HepG2 (cell line): ENCODE data around the gene JADE2. TPM values are rescaled to one million over a fixed set of nuclear protein-coding genes. Genes with fewer than 3 reads are reported as not detected.

Experiments used
- ATAC-seq: fragments of 200-7000 bp; cut with Tn5 transposase; 3 replicates; pipeline ENCODE4 v1.9.1; 2020; ENCODE audit warnings: mild to moderate bottlenecking, moderate library complexity
- BruUV-seq: library from RNA; stranded (reverse); fragments of 400-500 nt; replicated peaks from 2 replicates; lab custom pipeline; 2021; lab: Mats Ljungman, UMichigan
- CTCF ChIA-PET: fragments of 300-600 bp; formaldehyde crosslinking; extraction: SDS; loops from one replicate; lab custom pipeline; 2021; ENCODE audit warnings: low total read pairs, inconsistent platforms, low intra/inter-chr PET ratio; lab: Yijun Ruan, JAX
- POLR2A ChIA-PET: fragments of 350-600 bp; sonication (Branson Sonifier 250); formaldehyde crosslinking; loops from one replicate; lab custom pipeline; 2020; ENCODE audit warnings: antibody characterized with exemption, inconsistent platforms; lab: Yijun Ruan, JAX
- DNase-seq: peaks from one replicate; pipeline ENCODE4 v3.0.0-alpha.2; 2015; ENCODE audit warnings: low spot score
- FAIRE-seq: peaks from 3 replicates; lab custom pipeline; 2011; peaks lifted over from hg19 to GRCh38; lab: Jason Lieb, UNC
- H2AFZ ChIP-seq: one replicate; pipeline ENCODE4 v1.6.1; 2011; ENCODE audit warnings: low read length, inconsistent platforms
- H3K27ac ChIP-seq: fragments of 300-600 bp; 3 replicates; pipeline ENCODE4 v1.8.0; 2011; ENCODE audit warnings: mixed run types, mild to moderate bottlenecking, mixed read lengths, low read length, inconsistent platforms; ENCODE audit not compliant: insufficient read depth; ENCODE audit errors: extremely low read length
- H3K27me3 ChIP-seq, 2 experiments: fragments of 200-600 bp in 1 of 2; 2 replicates in 1 of 2; 3 replicates in 1 of 2; pipeline versions ENCODE4 v1.6.0 to v1.8.0; 2011; ENCODE audit warnings: low read length in 2 of 2, mild to moderate bottlenecking in 2 of 2, moderate library complexity in 2 of 2, inconsistent platforms in 1 of 2; ENCODE audit not compliant: insufficient read depth in 2 of 2, control insufficient read depth in 1 of 2
- H3K36me3 ChIP-seq, 2 experiments: fragments of 200-600 bp in 1 of 2; replicated peaks in 1 of 2; 2 replicates in 1 of 2; 3 replicates in 1 of 2; pipeline versions ENCODE4 v1.5.1 to v1.8.0; 2011; ENCODE audit warnings: low read length in 2 of 2, inconsistent platforms in 1 of 2; ENCODE audit not compliant: insufficient read depth in 2 of 2, control insufficient read depth in 1 of 2
- H3K4me1 ChIP-seq: 2 replicates; pipeline ENCODE4 v1.5.1; 2012; ENCODE audit warnings: low read length, inconsistent platforms; ENCODE audit not compliant: insufficient read depth
- H3K4me2 ChIP-seq: 2 replicates; pipeline ENCODE4 v1.6.0; 2011; ENCODE audit warnings: low read depth, low read length, inconsistent platforms
- H3K4me3 ChIP-seq, 3 experiments: fragments of 200-600 bp in 1 of 3; sonication (generic), shearing (Covaris generic) in 1 of 3; replicated peaks in 1 of 3; 2 replicates each; pipeline ENCODE4 v1.5.1; 2011 to 2016; ENCODE audit warnings: low read length in 3 of 3, inconsistent platforms in 2 of 3, low read depth in 2 of 3, mild to moderate bottlenecking in 2 of 3, control low read depth in 1 of 3, mixed read lengths in 1 of 3; ENCODE audit not compliant: insufficient read depth in 1 of 3
- H3K79me2 ChIP-seq: one replicate; pipeline ENCODE4 v1.6.1; 2011; ENCODE audit warnings: low read length, inconsistent platforms; ENCODE audit not compliant: insufficient read depth
- H3K9ac ChIP-seq: 2 replicates; pipeline ENCODE4 v1.6.0; 2011; ENCODE audit warnings: mild to moderate bottlenecking, low read depth, low read length, inconsistent platforms; ENCODE audit not compliant: insufficient read depth
- H3K9me3 ChIP-seq: 2 replicates; pipeline ENCODE4 v1.5.1; 2012; ENCODE audit warnings: mild to moderate bottlenecking, low read length
- H4K20me1 ChIP-seq: 2 replicates; pipeline ENCODE4 v1.6.0; 2011; ENCODE audit warnings: inconsistent platforms, mild to moderate bottlenecking, low read length, moderate library complexity; ENCODE audit not compliant: insufficient read depth
- GABPB1 ChIP-seq: IDR thresholded peaks from 2 replicates; pipeline ENCODE4 v1.6.1; 2016; ENCODE audit warnings: mild to moderate bottlenecking, missing genetic modification reagents, moderate library complexity, missing compliant biosample characterization
- PPARG ChIP-seq: conservative IDR thresholded peaks from 2 replicates; pipeline ENCODE4 v1.6.1; 2016; ENCODE audit warnings: missing biosample characterization, missing genetic modification reagents
- RCOR2 ChIP-seq: IDR thresholded peaks from 2 replicates; pipeline ENCODE4 v1.6.1; 2016; ENCODE audit warnings: missing biosample characterization, missing genetic modification reagents
- ZNF224 ChIP-seq: sonication (generic); formaldehyde crosslinking; IDR thresholded peaks from 2 replicates; pipeline ENCODE4 v1.5.0; 2020; ENCODE audit warnings: mild to moderate bottlenecking, missing genetic modification reagents
- ZNF318 ChIP-seq: sonication (generic); formaldehyde crosslinking; IDR thresholded peaks from 2 replicates; pipeline ENCODE4 v1.4.0; 2020; ENCODE audit warnings: mild to moderate bottlenecking, missing genetic modification reagents
- ZNF337 ChIP-seq: sonication (generic); formaldehyde crosslinking; IDR thresholded peaks from 2 replicates; pipeline ENCODE4 v1.5.1; 2020; ENCODE audit warnings: missing genetic modification reagents, low read depth, mild to moderate bottlenecking, borderline replicate concordance
- ZNF44 ChIP-seq: sonication (generic); formaldehyde crosslinking; IDR thresholded peaks from 2 replicates; pipeline ENCODE4 v1.5.1; 2020; ENCODE audit warnings: mild to moderate bottlenecking, missing genetic modification reagents
- in situ Hi-C: cut with HindIII; loops from 2 replicates; pipeline ENCODE4 v1.10.0; 2017; ENCODE audit warnings: low pct_unique_long_range_greater_than_20kb; ENCODE audit not compliant: extremely low pct_ligation_motif_present
- intact Hi-C: fragments of 100-400 bp; cut with micrococcal nuclease; formaldehyde crosslinking; loops from one replicate; pipeline ENCODE4 v1.10.0; 2022; ENCODE audit not compliant: unreplicated experiment
- polyA plus RNA-seq, 8 experiments: library from polyadenylated mRNA; depleted of rRNA in 3 of 8; stranded (reverse) in 7 of 8; unstranded in 1 of 8; fragments of >200 nt; fragmentation: Illumina TruSeq in 4 of 8; extraction: Trizol in 4 of 8; gene quantifications; 2 replicates each; pipeline versions ENCODE4 v1.2.1 to v1.2.3, GENCODE V29; 2011 to 2016; ENCODE audit warnings: low read depth in 4 of 8, missing spikeins in 1 of 8, mixed read lengths in 1 of 8; ENCODE audit not compliant: insufficient read depth in 1 of 8
- total RNA-seq, 5 experiments: library from RNA; depleted of rRNA; stranded (reverse); fragments of >200 nt; fragmentation: Illumina TruSeq; extraction: Trizol; gene quantifications; 2 replicates each; pipeline ENCODE4 v1.2.3, GENCODE V29; 2016; ENCODE audit warnings: low read depth in 1 of 5
- TF ChIP-seq, protein P1 (sequence below): fragments of 450-650 bp; IDR thresholded peaks from 2 replicates; pipeline ENCODE4 v1.6.1; 2017; ENCODE audit warnings: mild to moderate bottlenecking

Gene JADE2
- total and polyA plus RNA-seq, 2 of the 13 experiments (the other 11 are each of a cell fraction or from before 2014, with no cell fraction given): 7.5 to 15.1 TPM

DNA sequence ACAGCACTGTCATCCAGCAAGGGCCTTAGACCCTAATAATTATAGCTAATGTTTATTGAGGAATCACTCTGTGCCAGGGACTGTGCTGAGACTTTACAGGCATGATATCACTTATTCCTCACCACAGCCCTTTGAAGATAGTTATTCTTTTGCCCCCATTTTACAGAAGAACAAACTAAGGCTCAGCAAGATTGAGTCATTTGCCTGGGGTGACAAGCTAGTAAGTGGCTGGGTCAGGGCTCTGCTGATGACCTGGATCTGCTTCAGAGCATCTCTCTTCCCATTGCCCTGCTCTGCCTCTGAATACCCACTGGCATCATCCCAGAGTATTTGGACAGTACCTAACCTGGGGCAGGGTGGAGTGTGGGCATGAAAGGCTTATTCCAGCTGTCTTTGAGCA lies 11.8 kb downstream of the JADE2 start:
- CTCF ChIA-PET: no interaction called here
- H3K9me3 ChIP-seq: no peaks in the 10 kb centered on the region
- TF ChIP-seq PPARG (no peak), ZNF337 (CRISPR knock-in tag) (no peak), ZNF44 (no peak), ZNF318 (CRISPR knock-in tag) (no peak), RCOR2 (CRISPR knock-in tag) (no peak), GABPB1 (CRISPR knock-in tag) (no peak), ZNF224 (CRISPR knock-in tag) (no peak)
- TF ChIP-seq, protein P1, sequence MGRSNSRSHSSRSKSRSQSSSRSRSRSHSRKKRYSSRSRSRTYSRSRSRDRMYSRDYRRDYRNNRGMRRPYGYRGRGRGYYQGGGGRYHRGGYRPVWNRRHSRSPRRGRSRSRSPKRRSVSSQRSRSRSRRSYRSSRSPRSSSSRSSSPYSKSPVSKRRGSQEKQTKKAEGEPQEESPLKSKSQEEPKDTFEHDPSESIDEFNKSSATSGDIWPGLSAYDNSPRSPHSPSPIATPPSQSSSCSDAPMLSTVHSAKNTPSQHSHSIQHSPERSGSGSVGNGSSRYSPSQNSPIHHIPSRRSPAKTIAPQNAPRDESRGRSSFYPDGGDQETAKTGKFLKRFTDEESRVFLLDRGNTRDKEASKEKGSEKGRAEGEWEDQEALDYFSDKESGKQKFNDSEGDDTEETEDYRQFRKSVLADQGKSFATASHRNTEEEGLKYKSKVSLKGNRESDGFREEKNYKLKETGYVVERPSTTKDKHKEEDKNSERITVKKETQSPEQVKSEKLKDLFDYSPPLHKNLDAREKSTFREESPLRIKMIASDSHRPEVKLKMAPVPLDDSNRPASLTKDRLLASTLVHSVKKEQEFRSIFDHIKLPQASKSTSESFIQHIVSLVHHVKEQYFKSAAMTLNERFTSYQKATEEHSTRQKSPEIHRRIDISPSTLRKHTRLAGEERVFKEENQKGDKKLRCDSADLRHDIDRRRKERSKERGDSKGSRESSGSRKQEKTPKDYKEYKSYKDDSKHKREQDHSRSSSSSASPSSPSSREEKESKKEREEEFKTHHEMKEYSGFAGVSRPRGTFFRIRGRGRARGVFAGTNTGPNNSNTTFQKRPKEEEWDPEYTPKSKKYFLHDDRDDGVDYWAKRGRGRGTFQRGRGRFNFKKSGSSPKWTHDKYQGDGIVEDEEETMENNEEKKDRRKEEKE: no peak

More for the DNA sequence above, 11.8 kb downstream of the JADE2 start:
- intact Hi-C loops (no loop called here), in situ Hi-C loops (no loop called here)
- POLR2A ChIA-PET: no interaction called here
- 0 out of 2 replicates have a peak, but pooled peaks cover 3% of the 10 kb centered on the region for H4K20me1 ChIP-seq
- H3K79me2 ChIP-seq: peaks cover 3% of the 10 kb centered on the region
- no peak for FAIRE-seq
- no peak overlapping the region for H3K27ac ChIP-seq
- H3K27me3 ChIP-seq: no peaks in the 10 kb centered on the region
- no peak overlapping the region for H3K4me2 ChIP-seq
- DNase-seq: no peak
- H3K4me3 ChIP-seq: no peak overlapping the region
- peaks cover 14 to 41% of the 10 kb centered on the region in 2 experiments for H3K36me3 ChIP-seq
- H3K9ac ChIP-seq: no peak overlapping the region
- no peak overlapping the region for H2AFZ ChIP-seq
- BruUV-seq: no TSS peak
- no peaks in the 10 kb centered on the region for H3K4me1 ChIP-seq
- ATAC-seq: no peak
